Endothelial cell of umbilical vein (primary cell): ENCODE results near the gene TTC21A. TPM values are rescaled to one million over a fixed set of nuclear protein-coding genes. Genes with fewer than 3 reads are reported as not detected.

ENCODE experiments used
- BruUV-seq: library from RNA; stranded (reverse); fragments of 400-500 nt; replicated peaks from 2 replicates; lab custom pipeline; 2021; lab: Mats Ljungman, UMichigan
- CTCF ChIA-PET: fragments of 300-600, 350-600 bp; sonication (Branson Sonifier 250); formaldehyde crosslinking; loops from one replicate; lab custom pipeline; 2021; ENCODE audit warnings: antibody characterized with exemption, inconsistent platforms; lab: Charles Lee
- POLR2A ChIA-PET: fragments of 300-600, 350-600 bp; sonication (Branson Sonifier 250); formaldehyde crosslinking; loops from one replicate; lab custom pipeline; 2021; ENCODE audit warnings: antibody characterized with exemption, inconsistent platforms; lab: Charles Lee
- DNase-seq: peaks from one replicate; pipeline ENCODE4 v3.0.0-alpha.2; 2011; ENCODE audit warnings: low read depth, low spot score
- FAIRE-seq: peaks from 2 replicates; lab custom pipeline; 2011; peaks lifted over from hg19 to GRCh38; lab: Jason Lieb, UNC
- H2AFZ ChIP-seq: 2 replicates; pipeline ENCODE4 v1.6.0; 2012; ENCODE audit warnings: low read depth, low read length, control low read depth, inconsistent platforms
- H3K27ac ChIP-seq: 2 replicates; pipeline ENCODE4 v1.5.1; 2011; ENCODE audit warnings: low read depth, mild to moderate bottlenecking, control low read depth, low read length, moderate library complexity; ENCODE audit not compliant: insufficient read depth
- H3K27me3 ChIP-seq, 2 experiments: 2 replicates each; pipeline versions ENCODE4 v1.6.0 to v1.6.1; 2011; ENCODE audit warnings: low read length in 2 of 2, mixed read lengths in 1 of 2; ENCODE audit not compliant: control insufficient read depth in 2 of 2, insufficient read depth in 2 of 2
- H3K36me3 ChIP-seq, 2 experiments: 2 replicates in 1 of 2; 3 replicates in 1 of 2; pipeline ENCODE4 v1.5.1; 2011; ENCODE audit warnings: low read length in 2 of 2, mild to moderate bottlenecking in 1 of 2, moderate library complexity in 1 of 2; ENCODE audit not compliant: control insufficient read depth in 2 of 2, insufficient read depth in 2 of 2; ENCODE audit errors: extremely low read depth in 1 of 2
- H3K4me1 ChIP-seq: 3 replicates; pipeline ENCODE4 v1.5.1; 2011; ENCODE audit warnings: mild to moderate bottlenecking, low read length; ENCODE audit not compliant: control insufficient read depth, insufficient read depth; ENCODE audit errors: extremely low read depth
- H3K4me2 ChIP-seq: 2 replicates; pipeline ENCODE4 v1.6.1; 2011; ENCODE audit warnings: low read length, control low read depth, mixed read lengths; ENCODE audit not compliant: insufficient read depth
- H3K4me3 ChIP-seq, 3 experiments: fragments of 200-600 bp in 1 of 3; sonication (generic), shearing (Covaris generic) in 1 of 3; replicated peaks in 1 of 3; 2 replicates each; pipeline ENCODE4 v1.5.1; 2011 to 2016; ENCODE audit warnings: control low read depth in 3 of 3, low read length in 3 of 3, mild to moderate bottlenecking in 2 of 3, inconsistent platforms in 1 of 3, low read depth in 1 of 3, moderate library complexity in 1 of 3; ENCODE audit not compliant: insufficient read depth in 1 of 3
- H3K79me2 ChIP-seq: 2 replicates; pipeline ENCODE4 v1.6.0; 2012; ENCODE audit warnings: low read length, inconsistent platforms; ENCODE audit not compliant: control insufficient read depth, insufficient read depth
- H3K9ac ChIP-seq: replicated peaks from 2 replicates; pipeline ENCODE3; 2011; ENCODE audit warnings: low read length, control low read depth; ENCODE audit not compliant: insufficient read depth; ENCODE audit errors: extremely low read depth
- H3K9me1 ChIP-seq: replicated peaks from 3 replicates; pipeline ENCODE4 v1.6.0; 2011; ENCODE audit warnings: mild to moderate bottlenecking, low read length; ENCODE audit not compliant: control insufficient read depth, insufficient read depth; ENCODE audit errors: extremely low read depth
- H3K9me3 ChIP-seq: replicated peaks from 2 replicates; pipeline ENCODE4 v1.5.1; 2012; ENCODE audit warnings: low read length, inconsistent platforms; ENCODE audit not compliant: control insufficient read depth, insufficient read depth
- H4K20me1 ChIP-seq: replicated peaks from 2 replicates; pipeline ENCODE3; 2011; ENCODE audit warnings: mild to moderate bottlenecking, low read length; ENCODE audit not compliant: control insufficient read depth, insufficient read depth; ENCODE audit errors: extremely low read depth
- EZH2 ChIP-seq: IDR thresholded peaks from 2 replicates; pipeline ENCODE4 v1.6.1; 2012; ENCODE audit warnings: borderline replicate concordance, low read depth, mild to moderate bottlenecking, moderate library complexity, low read length, inconsistent platforms; ENCODE audit not compliant: severe bottlenecking
- FOS ChIP-seq: IDR thresholded peaks from 2 replicates; pipeline ENCODE4 v1.6.1; 2011; ENCODE audit warnings: mild to moderate bottlenecking, low read length, moderate library complexity, borderline replicate concordance; ENCODE audit not compliant: insufficient read depth
- GATA2 ChIP-seq: IDR thresholded peaks from 2 replicates; pipeline ENCODE4 v1.7.0; 2011; ENCODE audit warnings: low read depth, mild to moderate bottlenecking, moderate library complexity, mixed read lengths, low read length; ENCODE audit not compliant: insufficient read length, insufficient read depth
- JUN ChIP-seq: IDR thresholded peaks from 2 replicates; pipeline ENCODE4 v1.6.1; 2011; ENCODE audit warnings: borderline replicate concordance, low read depth; ENCODE audit not compliant: insufficient read length, insufficient read depth
- MYC ChIP-seq: IDR thresholded peaks from one replicate; pipeline ENCODE4 v1.6.1; 2011; ENCODE audit warnings: mild to moderate bottlenecking, low read depth, low read length
- POLR2A ChIP-seq: IDR thresholded peaks from 2 replicates; pipeline ENCODE4 v1.6.1; 2012; ENCODE audit warnings: low read depth, mild to moderate bottlenecking, control low read depth, low read length
- POLR2AphosphoS5 ChIP-seq: IDR thresholded peaks from 2 replicates; pipeline ENCODE4 v1.6.1; 2012; ENCODE audit warnings: low read depth, mild to moderate bottlenecking, control low read depth, low read length, moderate library complexity; ENCODE audit not compliant: insufficient read depth
- dilution Hi-C: fragments of 300-500 bp; cut with MboI; formaldehyde crosslinking; loops from one replicate; pipeline ENCODE4 v1.15.0; 2019; ENCODE audit warnings: low sequenced_read_pairs; ENCODE audit not compliant: extremely low pct_ligation_motif_present
- intact Hi-C: fragments of 100-400 bp; cut with micrococcal nuclease; formaldehyde crosslinking; loops from one replicate; pipeline ENCODE4 v1.10.0; 2022
- polyA plus RNA-seq, 4 experiments: library from polyadenylated mRNA; depleted of rRNA in 3 of 4; stranded (reverse) in 3 of 4; unstranded in 1 of 4; fragments of >200 nt; gene quantifications; 2 replicates each; pipeline versions ENCODE4 v1.2.1 to v1.2.3, GENCODE V29; 2011 to 2012; ENCODE audit warnings: missing spikeins in 1 of 4
- total RNA-seq: library from RNA; stranded (reverse); gene quantifications from 2 replicates; pipeline ENCODE4 v1.2.3, GENCODE V29; 2021
- TF ChIP-seq, protein P1 (sequence below): IDR thresholded peaks from 2 replicates; pipeline ENCODE4 v1.6.1; 2011; ENCODE audit not compliant: insufficient read depth, insufficient read length
- TF ChIP-seq, protein P2 (sequence below), 2 donors: IDR thresholded peaks; 1 replicate in 1 of 2; 2 replicates in 1 of 2; pipeline ENCODE4 v1.5.1; 2011; ENCODE audit warnings: low read length in 2 of 2, mild to moderate bottlenecking in 2 of 2, moderate library complexity in 2 of 2, control low read depth in 1 of 2, inconsistent platforms in 1 of 2, low read depth in 1 of 2; ENCODE audit not compliant: insufficient read depth in 1 of 2; ENCODE audit errors: extremely low read depth in 1 of 2

The TTC21A gene
- total and polyA plus RNA-seq, 2 donors (not counting 3 experiments of a cell fraction or from before 2014, with no cell fraction given), result 4.7 to 7.8 TPM

DNA sequence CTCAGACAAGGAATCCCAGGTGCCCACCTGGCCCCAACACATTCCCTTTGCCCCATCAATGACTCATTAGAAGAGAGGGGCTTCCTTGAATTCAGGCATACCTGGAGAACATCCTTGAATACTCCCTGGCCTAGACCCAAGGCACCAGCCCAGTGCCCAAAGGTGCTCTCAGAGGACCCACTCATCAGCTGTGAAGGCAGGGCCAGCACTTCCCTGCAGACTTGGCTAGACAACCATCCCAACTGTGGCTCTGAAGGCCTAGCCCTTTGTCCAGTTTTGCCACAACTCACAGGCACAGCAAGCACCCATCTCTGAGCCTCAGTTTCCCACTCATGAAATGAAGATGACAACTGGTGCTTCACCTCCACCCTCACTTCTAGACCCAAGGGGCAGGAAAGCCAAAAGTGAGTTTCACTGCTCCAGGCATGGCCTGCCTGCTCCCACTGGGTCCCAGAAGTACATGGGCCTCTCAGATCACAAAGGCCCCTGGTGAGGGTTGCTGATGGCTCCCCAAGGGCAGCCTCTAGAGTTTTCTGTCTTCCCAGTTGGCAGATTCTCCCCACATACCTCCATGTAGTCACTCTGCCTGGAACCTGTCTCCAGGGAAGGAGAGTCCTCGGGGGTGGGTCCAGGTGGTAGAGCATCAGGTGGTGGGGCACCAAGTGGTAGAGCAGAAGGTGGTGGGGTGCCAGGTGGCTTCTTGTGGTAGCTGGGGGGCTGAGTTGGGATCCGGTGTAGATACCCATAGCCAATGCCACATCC, 7.6 kb upstream of the TTC21A start:
- dilution Hi-C loops (no loop called here), intact Hi-C loops (no loop called here)
- no peak for DNase-seq
- no peaks in the 10 kb centered on the region for H3K4me1 ChIP-seq
- no peak overlapping the region for H3K4me2 ChIP-seq
- no peaks in the 10 kb centered on the region for H4K20me1 ChIP-seq
- H3K9ac ChIP-seq, result no peak overlapping the region
- H3K27me3 ChIP-seq, result no peaks in the 10 kb centered on the region
- no peak for FAIRE-seq
- H3K4me3 ChIP-seq, result no peak overlapping the region
- CTCF ChIA-PET, result interaction anchor here (3.7 kb wide), 1 partner anchor 192 kb away, joined by 21 read pairs; no protein-coding TSS in a partner anchor
- no TSS peak for BruUV-seq
- H3K36me3 ChIP-seq, result peaks cover 22 to 35% of the 10 kb centered on the region in 2 experiments
- no peaks in the 10 kb centered on the region for H3K9me1 ChIP-seq
- H3K79me2 ChIP-seq, result peaks cover 26% of the 10 kb centered on the region
- no peak overlapping the region for H2AFZ ChIP-seq
- no peak overlapping the region for H3K27ac ChIP-seq
- no peaks in the 10 kb centered on the region for H3K9me3 ChIP-seq
- POLR2A ChIA-PET, result no interaction called here
- TF ChIP-seq GATA2, result no peak
- TF ChIP-seq, protein P1, sequence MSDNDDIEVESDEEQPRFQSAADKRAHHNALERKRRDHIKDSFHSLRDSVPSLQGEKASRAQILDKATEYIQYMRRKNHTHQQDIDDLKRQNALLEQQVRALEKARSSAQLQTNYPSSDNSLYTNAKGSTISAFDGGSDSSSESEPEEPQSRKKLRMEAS, result no peak
- no peak for TF ChIP-seq JUN
- TF ChIP-seq EZH2, result no peak
- TF ChIP-seq POLR2A, result no peak
- TF ChIP-seq MYC, result no peak
- no peak for TF ChIP-seq POLR2AphosphoS5
- TF ChIP-seq FOS, result no peak
- TF ChIP-seq, protein P2, sequence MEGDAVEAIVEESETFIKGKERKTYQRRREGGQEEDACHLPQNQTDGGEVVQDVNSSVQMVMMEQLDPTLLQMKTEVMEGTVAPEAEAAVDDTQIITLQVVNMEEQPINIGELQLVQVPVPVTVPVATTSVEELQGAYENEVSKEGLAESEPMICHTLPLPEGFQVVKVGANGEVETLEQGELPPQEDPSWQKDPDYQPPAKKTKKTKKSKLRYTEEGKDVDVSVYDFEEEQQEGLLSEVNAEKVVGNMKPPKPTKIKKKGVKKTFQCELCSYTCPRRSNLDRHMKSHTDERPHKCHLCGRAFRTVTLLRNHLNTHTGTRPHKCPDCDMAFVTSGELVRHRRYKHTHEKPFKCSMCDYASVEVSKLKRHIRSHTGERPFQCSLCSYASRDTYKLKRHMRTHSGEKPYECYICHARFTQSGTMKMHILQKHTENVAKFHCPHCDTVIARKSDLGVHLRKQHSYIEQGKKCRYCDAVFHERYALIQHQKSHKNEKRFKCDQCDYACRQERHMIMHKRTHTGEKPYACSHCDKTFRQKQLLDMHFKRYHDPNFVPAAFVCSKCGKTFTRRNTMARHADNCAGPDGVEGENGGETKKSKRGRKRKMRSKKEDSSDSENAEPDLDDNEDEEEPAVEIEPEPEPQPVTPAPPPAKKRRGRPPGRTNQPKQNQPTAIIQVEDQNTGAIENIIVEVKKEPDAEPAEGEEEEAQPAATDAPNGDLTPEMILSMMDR (IDR thresholded peaks at IDR 0.05; ENCODE audit: extremely low read depth in 1 of 2, insufficient read depth in 1 of 2, low read depth in 1 of 2, low read length in 2 of 2), result no peak
